Stimulated activated CD8-positive, alpha-beta memory T cell treated with anti-CD3 and anti-CD28 coated beads, Interleukin-15, amount 100 ng/mL, for 48 hours (primary cell): Measurements from ENCODE around the gene CLMN.

ENCODE experiments used
- DNase-seq, 2 donors: peaks; one replicate each; pipeline ENCODE4 v3.0.0-alpha.2; 2020; ENCODE audit warnings: low read depth in 2 of 2

Gene CLMN

DNA sequence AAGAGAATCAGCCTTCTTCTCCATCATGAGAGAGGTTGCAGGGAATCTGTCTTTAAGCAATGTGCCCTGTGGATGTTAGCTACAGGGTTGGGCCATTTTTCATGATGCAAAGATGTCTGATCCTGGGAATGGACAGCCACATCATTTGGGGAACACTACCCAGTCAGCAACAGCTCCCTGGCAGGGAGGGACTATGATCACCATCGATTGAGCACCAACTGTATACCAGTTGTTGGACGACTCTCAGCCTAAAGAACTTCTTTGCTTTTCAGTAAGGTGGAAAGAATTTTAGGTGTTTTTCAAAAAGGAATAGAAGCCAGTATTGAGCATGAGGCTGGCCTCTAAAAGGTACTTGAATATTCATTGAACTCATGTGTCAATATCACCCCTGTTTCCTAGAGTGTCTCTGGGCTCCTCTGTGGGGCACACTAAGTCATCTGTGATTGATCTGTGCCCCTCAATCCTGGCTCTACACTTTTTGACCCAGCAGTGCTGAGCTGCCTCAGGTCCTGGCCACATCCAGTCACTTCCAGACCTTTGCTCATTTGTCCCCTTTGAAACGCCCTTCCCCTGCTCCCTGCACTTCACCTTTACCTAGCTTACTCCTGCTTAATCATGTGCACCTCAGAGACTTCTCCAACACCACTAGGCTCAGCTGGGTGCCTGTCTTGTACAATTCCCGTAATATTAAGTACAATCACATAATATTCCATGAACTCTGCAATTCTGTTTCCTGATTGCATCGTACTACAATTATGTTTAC is 2.2 kb upstream of the CLMN start:
- no peak for DNase-seq

DNA sequence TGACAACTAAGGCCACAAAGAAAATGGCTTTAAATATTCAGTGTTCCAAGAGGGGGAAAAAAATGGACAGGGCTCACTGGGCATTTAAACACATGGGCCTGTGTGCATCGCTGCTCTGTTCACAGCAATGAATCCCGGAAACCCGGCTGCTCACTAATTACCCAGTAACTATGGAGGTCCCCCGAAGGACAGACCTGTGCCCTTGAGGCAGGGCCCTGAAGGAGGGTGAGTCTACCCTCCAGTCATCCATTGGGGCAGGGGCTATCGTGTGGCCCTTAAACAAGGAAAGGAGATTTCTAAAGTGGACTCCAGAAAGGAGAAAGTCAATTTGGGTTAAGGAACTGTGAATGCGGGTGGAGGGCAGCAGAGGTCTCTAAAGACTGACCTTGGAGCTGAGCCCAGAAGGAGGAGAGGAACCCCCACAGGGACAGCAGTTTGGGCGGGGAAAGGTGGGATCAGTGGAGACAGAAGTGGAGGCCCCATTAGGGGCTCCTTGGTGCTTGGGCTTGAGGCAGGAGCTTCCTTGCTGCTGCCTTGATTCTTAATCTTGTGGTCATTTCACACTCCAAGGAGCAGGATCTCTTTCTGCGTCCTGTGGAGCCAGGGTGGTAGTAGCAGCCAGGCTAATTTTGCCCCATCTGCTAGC is 1.4 kb upstream of the CLMN start:
- no peak for DNase-seq

DNA sequence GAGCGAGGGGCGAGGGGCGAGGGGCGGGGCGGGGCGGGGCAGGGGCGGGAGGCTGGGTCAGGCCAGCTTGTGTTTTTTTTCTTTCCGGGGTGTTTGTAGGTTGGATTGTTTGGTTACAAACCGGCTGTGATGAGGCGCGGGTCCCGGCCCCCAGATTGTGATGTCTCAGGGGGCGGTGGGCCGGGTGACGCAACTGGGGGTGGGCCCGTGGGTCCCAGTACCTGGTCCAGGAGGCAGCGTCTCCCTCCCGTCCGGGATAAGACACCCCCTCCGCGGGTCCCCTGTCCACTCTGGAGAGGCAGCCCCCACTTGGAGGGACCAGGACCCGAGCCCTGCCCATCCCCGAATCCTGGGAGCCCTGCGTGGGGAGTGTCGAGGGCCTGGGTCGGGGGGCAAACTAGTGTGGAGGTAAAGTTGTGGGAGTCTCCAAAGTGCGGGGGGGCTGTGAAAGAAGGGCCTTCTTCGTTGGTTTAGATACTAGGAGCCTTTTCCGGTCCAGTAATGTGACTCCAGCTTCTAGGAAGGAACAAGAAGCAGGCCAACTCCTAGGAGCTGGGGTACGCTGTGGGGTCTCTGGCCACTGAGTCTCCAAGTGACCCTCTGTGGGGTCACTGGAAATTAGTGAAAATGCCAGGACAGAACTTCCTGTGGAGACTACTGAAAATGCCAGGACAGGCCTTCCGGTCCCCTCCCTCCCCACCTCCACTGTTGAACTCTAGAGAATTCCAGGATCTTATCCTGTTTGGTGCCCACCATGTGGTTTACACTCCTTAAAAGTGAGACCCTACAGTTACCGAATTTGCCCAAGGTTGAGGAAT is 579 bp upstream of the CLMN start:
- DNase-seq = no peak

DNA sequence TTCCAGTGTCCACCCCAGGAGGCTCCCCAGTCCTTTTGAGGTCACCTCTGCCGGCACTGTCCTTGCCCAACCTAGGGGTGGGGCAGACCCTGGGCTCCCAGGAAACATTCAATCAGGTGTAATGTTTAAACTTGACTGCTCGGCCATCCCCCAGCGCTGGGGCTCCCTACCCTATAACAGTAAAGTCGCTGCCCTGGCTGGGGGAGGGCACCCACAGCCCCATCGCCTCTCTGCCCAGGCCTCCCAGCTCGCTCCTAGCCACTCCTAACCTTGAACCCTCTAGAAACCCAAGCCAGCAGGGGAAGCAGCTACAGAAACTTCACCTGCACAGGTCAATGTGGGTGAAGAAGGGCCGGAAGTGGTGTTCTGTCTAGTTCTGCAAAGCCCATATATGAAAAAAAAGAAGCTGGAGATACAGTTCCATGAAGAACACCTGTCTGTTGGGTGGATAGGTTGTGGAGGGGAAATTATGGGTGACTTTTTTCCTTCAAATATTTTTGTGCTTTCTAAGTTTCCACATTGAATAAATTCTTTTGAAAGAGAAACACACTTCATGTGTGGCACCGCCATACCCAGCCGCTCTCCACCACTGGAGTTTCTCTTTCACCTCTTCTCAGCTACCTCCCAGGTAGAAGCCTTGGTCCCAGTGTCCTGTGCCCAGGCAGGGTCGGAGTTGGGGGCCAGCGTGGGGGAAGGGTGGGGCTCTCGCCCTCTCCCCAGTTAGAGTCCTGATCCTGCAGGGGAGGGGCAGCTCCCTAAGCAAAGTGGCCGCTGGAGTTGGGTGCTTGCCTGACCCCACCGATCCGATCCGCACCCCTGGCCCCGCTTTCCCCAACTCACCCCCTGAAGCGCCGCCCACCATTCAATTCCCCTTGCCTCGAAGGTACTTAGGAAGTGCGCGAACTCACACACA is 1.1 kb downstream of the CLMN start:
- DNase-seq = no peak

DNA sequence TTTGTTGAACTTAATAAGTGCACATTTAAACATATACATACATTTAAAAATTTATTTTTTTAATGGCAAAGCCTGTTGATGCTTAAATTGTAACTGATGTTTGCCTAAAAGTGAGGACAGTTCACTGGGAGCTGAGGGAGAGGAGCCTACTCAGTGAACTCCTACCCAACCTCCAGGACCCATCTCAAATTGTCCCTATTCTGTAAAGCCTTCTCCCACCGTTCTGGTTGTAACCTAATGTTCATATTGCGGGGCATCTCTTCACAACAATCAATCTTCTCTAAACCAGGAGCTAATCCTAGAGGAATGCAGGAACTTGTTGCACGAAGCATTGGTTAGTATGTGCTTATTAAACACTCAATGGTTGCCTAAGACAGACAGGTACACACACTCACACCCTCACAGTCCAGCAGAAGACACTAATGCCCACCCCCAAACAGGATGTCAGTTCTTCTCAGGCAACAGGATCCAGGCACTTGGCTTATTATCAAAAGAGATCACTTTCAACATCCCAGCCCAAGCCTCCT is 1.8 kb downstream of the CLMN start:
- no peak for DNase-seq

DNA sequence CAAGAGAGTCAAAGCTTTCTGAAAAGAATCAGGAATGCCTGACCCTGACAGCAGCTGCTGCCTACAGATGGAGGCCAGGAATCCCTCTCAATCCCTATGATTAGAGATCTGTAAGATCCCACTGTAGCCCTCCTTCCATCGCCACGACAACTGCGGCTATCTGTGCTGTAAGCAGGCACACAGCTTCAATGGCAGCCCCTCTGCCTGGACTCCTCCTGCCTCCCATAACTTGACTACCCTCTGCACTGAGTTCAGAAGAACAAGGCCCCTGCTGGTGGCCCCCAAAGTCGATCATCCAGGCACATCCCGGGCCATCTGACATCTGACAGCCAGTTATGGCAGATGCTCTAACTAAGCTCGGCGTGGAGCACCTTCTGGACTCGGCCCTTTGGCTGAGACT is 2.9 kb downstream of the CLMN start:
- no peak for DNase-seq

DNA sequence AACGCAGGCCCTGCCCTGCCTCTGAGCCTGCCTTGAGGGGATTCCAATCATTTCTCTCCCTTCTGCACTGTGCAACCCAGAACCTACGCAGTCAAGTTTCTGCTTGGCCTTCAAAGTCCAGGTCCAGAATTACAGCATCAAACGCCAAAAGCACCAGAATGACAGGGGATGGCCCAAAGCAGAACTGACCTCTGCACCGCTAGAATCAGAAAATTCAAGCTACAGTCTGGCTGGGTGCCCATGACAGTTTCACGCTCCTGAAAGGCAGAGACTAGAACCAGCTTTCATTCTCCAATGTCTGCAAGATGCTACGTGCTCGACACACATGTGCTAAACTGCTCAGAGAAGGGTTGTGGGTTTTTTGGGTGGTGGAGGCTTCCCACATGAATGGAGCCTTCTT is 4.1 kb downstream of the CLMN start:
- DNase-seq = no peak

DNA sequence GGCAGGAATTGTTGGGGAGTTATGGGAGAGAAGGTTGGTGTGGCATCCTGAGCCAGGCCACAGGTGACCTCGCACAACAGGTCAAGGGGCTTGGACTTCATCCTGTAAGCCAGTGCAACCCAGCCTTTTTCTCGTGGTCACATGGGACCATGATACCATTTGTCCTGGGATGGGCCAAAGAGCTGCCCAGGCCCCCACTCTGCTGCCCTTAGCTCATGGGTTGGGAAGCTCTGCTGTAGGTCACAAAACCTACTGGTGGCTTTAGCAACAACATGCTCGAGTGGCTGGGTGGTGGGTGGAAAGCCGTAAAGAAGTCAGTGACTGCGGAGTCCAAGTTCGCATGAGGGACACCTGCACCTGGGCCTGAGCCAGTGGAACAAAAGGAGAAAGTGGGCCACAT is 4.6 kb downstream of the CLMN start:
- no peak for DNase-seq

DNA sequence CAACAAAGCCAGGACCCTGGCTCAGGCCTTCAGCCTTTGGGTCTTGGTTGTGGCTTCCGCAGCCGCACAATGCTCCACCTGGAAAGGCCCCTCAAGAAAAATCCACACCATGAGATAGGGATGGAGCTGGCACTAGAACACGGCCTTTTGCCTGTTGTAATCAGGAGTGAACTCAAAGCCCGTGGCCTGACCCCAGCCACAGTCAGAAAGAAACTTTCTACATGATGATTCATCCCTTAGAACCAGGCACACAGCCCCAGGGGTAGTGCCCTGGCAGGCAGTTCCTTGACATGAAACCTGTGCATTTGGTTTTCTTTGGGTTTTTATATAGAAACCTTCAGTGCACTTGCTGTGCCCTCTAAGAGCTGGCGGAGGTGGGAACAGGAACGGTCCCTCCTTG is 5.1 kb downstream of the CLMN start:
- peak; percentile 40 to 41 for DNase-seq

DNA sequence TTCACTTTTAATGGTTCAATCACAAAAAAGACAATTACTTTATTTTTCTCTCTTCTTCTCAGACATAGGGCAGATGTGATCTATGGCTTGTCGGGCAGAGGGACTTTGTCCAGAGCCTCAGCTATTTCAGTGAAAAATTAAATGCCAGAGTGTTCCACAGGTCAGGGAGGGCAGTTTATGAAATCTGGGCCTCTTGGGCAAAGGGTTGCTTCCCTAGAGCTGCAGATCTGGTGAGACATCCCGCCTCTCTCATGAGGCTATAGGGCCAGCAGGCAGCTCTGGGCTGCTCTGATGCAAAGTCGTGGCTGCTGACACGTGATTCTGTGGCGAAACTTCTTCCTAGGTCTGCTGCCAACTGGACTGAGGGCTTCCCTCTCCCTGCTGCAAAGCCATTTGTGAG is 6.0 kb downstream of the CLMN start:
- DNase-seq = no peak

DNA sequence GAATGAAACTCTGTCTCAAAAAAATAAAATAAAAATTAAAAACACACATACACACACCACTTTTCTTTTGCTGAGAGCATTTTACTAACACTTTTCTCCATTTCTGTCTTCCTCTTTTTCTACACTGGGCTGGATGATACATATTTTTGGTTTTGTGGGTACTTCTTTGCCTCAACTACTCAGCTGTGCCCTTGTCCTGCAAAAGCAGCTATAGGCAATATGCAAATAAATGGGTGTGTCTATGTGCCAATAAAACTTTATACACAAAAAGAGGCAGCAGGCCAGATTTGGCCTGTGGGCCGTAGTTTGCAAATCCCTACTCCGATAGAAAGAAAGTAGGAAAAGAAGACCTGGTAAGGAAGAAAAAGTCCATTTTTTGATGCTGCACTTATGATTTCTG is 6.5 kb downstream of the CLMN start:
- DNase-seq = no peak

DNA sequence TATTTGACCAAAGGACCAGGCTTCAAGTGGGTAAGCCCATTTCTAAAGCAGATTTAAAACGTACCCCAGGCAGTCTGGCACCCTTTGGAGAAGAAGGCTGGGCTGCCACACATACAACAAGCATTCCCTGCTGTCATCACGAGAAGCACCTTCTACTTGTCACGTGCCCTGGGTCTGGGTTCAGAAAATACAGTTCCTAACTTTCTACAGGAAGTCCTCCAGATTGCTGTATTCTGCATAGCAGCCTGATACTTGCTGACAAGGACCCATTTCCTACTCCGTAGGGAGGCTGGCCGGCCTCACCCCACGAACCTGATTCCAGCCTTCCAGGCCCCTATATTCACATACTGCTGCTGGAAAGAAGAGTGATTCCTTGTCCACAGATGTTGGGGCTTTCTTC is 7.4 kb downstream of the CLMN start:
- DNase-seq = no peak

DNA sequence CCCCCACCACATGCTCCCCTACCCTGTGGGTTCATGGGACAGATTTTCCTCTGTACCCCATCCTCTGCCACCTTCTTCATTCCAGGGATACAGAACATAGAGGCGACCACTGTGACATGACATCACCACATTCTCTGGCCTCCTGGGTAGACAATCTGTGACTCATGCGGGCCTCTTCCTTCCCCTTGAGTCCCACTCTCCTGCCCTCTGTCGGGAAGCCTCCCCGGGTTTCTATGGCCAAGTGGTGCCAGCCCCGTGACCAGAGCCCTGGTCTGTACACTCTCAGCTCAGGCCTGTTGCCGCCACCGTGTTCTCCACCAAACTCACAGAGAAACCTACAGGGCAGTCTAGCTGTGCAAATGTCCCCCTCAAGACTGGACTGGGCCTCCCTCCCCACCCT is 8.0 kb downstream of the CLMN start:
- no peak for DNase-seq

DNA sequence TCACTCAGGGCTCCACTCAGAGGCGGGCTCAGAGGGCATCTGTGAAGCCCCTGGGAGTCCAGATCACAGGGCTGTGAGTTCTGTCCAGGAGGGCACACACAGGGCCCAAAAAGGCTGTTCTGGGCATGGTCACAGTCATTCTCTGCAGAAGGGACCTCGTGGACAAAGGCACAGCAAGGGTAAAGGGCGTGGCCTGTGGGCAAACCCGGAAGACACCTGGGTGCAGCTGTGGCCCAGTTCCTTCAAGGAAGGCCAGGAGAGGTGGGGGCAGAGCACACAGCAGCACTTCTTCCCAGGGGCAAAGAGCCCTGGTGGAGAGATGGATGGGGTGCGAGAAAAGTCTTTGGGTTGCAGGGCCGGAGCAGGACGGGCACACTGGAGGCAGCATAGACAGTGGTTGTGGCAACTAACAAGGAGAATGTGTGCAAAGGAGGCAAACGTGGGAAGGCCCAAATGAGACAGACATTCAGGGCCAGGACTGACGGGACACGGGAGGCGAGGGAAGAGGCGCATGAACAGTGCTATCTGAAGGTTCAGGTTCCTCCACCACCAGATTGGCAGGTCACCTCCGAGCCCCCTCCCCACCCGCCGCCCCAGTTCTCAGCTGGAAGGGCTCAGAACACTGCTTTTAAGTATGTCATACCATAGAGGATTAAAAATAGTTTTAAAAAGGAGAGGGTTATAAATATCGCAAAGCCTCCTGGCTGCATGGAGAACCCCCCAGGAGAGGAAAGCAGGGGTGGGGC is 8.9 kb downstream of the CLMN start:
- DNase-seq = no peak

DNA sequence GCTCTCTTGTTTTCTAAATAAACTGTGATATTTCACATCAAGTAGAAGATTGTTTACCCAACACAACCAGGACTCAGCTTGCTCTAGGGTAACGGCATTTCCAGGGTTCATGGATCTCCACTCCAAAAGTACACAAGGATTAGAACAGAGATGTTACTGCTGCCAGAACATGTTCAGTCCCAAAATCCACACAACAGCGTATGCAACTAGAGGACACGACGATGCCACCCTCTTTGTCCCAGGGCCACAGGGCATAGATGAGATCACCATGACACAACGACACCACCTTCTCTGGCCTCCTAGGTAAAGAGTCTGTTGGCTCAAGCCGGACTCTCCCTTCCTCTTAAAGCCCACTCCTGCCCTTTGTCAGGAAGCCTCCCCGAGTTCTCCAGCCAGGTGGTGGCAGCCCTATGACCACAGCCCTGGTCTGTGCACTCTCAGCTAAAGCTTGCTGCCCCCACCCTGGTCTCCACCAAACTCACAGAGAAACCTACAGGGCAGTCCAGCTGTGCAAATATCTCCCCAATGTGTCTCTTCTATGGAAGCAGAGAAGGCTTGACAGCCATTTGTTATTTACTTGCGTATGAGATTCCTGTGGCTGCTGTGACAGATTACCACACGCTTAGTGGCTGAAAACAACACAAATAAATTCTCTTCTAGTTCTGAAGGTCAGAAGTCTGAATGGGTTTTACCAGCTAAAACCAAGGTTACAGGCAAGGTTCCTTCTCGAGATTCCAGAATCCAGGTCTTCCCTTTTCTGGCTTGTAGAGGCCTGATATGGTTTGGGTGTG is 10.3 kb downstream of the CLMN start:
- DNase-seq = no peak

DNA sequence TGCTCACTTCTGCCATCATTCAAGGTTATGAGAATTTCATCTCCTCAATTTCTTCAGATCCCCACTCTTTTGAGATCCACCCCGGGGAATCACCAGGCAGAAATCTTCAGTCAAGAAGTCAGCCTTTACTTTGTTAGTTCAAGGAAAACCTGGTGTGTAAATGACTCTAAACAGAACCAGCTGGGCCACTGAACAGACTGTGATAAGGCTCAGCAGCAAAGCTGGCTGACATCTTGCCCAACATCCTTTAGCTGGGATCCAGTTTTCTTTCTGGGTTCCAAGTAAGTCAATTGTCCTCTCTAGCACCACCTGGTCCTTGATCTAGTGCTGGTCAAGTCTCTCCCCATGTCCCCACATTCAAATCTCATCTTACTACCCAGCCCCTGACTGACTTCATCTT is 11.6 kb downstream of the CLMN start:
- no peak for DNase-seq

DNA sequence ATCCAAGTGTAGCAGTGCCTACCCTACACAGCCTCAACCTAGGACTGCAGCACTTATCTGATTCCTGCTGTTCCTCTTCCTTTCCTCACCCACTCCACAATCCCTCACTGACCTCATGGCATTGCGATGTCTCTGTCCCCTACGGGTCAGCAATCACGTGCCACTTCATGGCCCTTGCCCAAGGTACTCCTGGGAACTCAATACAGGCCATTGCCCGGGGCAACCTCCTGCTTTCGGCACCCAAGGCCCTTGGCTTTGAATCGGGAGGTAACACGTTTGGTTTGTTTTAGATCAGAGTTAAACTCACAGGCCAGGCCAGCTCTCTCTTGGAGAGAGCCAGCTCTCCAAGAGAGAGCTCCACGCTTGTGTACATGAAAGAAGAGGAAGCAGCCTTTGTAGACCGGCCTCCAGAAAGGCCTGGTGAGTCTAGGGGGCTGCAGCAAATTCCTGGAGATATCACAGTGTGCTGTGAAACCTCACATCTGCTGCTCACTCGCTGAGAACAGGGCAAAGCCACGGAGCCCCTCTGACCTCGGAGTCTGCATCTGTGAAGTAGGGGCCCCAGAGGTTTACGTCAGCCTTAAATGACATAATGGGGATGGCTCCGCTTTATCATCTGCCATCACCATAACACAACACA is 12.2 kb downstream of the CLMN start:
- DNase-seq = no peak

DNA sequence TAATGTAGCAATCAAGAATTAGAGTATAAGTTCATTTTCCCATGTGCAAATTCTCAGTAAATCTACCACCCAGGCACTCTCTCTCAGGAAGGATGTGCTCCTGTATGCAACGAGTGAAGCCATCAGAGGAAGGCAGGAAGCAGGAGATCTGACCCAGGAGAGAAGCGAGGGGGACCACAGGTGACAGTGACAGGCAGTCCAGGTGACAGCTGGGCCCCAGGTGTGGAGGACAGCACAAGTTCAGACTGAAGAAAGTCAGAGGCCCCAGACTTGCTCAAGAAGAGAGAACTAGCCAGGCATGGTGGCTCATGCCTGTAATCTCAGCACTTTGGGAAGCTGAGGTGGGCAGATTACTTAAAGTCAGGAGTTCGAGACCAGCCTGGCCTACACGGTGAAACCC is 13.8 kb downstream of the CLMN start:
- no peak for DNase-seq

DNA sequence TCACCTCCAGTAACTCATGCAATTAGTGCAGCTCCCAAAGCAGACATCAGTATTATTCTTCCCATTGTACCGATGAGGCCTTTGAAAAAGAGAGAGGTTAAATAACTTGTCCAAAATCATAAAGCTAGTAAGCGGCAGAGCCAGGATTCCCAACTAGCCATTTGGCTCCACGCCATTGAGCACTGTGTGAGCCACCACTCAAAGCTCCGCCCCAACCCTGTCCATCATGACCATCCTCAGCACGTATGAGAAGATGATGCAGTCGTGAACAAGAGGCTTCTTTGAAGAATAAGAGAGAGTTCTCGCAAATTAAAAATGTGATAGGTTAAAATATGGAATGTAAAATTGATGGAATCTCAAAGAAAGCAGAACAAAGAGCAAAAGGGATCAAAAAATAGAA is 14.6 kb downstream of the CLMN start:
- no peak for DNase-seq

DNA sequence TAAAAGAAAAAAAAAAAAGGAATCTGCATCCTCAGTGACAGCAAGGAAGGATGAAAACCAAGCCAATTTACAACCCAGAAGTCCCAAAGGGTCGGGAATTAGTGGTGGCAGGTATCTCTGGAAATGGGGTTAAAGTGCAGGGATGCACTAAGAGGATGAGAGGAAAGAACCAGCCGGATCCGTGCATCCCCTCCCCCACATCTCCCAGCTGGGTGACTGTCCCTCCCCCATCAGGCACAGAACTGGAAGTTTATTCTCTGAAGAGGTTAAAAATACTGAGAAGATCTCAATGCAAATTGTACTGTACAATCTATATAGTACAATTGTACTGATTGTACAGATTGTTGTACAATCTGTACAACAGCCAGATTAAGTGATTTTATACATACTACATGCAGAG is 15.4 kb downstream of the CLMN start:
- no peak for DNase-seq
